Measurements from ENCODE around the gene PCDHA1. TPM values are rescaled to one million over a fixed set of nuclear protein-coding genes. Genes with fewer than 3 reads are reported as not detected.

Gene PCDHA1
- total RNA-seq, 6 donors from 2014 or later: 0.13 TPM; not detected in 5

- no peak for TF ChIP-seq POLR2A (IDR thresholded peaks at IDR 0.05)
- TF ChIP-seq EP300 (IDR thresholded peaks at IDR 0.05): peak in 1 of 4 donors; percentile 43
- peak in 1 of 2 donors; percentile 32 for TF ChIP-seq POLR2AphosphoS5 (IDR thresholded peaks at IDR 0.05)
- peak overlapping the region in 1 of 4 donors; percentile 49 for H3K27ac ChIP-seq
- WGBS, 2 donors: 32 to 53% methylated on average over 5 of the region's 5 CpGs
- H3K27me3 ChIP-seq: no peaks in the 10 kb centered on the region
- ATAC-seq (ENCODE audit: low FRiP score in 2 of 2) (peak; percentile 49 to 90), DNase-seq (peak in 1 of 2 donors; percentile 83)
- no peak overlapping the region for H3K4me3 ChIP-seq
- H3K4me1 ChIP-seq: peaks cover 0 to 10% (median 4%) of the 10 kb centered on the region in 4 donors
- H3K36me3 ChIP-seq: no peaks in the 10 kb centered on the region
- no peaks in the 10 kb centered on the region for H3K9me3 ChIP-seq
Measured at GRCh38 chr5:140988100-140988499, 202.2 kb downstream of the PCDHA1 start.

GRCh38 chr5:140988608-140989007 lies 202.7 kb downstream of the PCDHA1 start:
- no peak overlapping the region for H3K4me3 ChIP-seq
- no peak for TF ChIP-seq CTCF (IDR thresholded peaks at IDR 0.05)
- TF ChIP-seq EP300 (IDR thresholded peaks at IDR 0.05): no peak
- TF ChIP-seq POLR2A (IDR thresholded peaks at IDR 0.05): no peak
- no peak for TF ChIP-seq POLR2AphosphoS5 (IDR thresholded peaks at IDR 0.05)
- no peaks in the 10 kb centered on the region for H3K9me3 ChIP-seq
- 70 to 76% methylated on average over 5 of the region's 5 CpGs for WGBS, 2 donors
- H3K27me3 ChIP-seq: no peaks in the 10 kb centered on the region
- ATAC-seq (ENCODE audit: low FRiP score in 2 of 2) (no peak), DNase-seq (no peak)
- peaks cover 0 to 10% (median 4%) of the 10 kb centered on the region in 4 donors for H3K4me1 ChIP-seq
- no peaks in the 10 kb centered on the region for H3K36me3 ChIP-seq
- H3K27ac ChIP-seq: peak overlapping the region in 2 of 4 donors; percentile 13 to 20

- no peaks in the 10 kb centered on the region for H3K36me3 ChIP-seq
- DNase-seq: peak in 1 of 2 donors; percentile 30
- peak overlapping the region; percentile 13 to 57 (median 32) for H3K27ac ChIP-seq
- TF ChIP-seq POLR2A (IDR thresholded peaks at IDR 0.05) (no peak), EP300 (IDR thresholded peaks at IDR 0.05) (no peak), CTCF (IDR thresholded peaks at IDR 0.05) (no peak), POLR2AphosphoS5 (IDR thresholded peaks at IDR 0.05) (no peak)
- no peak overlapping the region for H3K4me3 ChIP-seq
- peak in 1 of 2 donors; percentile 23 for ATAC-seq (ENCODE audit: low FRiP score in 2 of 2)
- 54 to 55% methylated on average over 7 of the region's 7 CpGs for WGBS, 2 donors
- no peaks in the 10 kb centered on the region for H3K9me3 ChIP-seq
- no peaks in the 10 kb centered on the region for H3K27me3 ChIP-seq
- peaks cover 0 to 10% (median 4%) of the 10 kb centered on the region in 4 donors for H3K4me1 ChIP-seq
Measured at GRCh38 chr5:140989254-140990020, 203.5 kb downstream of the PCDHA1 start.

- Histone ChIP-seq H3K4me3 (no peak overlapping the region), H3K27me3 (no peaks in the 10 kb centered on the region), H3K4me1 (peaks cover 0 to 14% (median 6%) of the 10 kb centered on the region in 4 donors), H3K27ac (no peak overlapping the region), H3K9me3 (no peaks in the 10 kb centered on the region), H3K36me3 (no peaks in the 10 kb centered on the region)
- no peak for TF ChIP-seq POLR2A (IDR thresholded peaks at IDR 0.05)
- TF ChIP-seq CTCF (IDR thresholded peaks at IDR 0.05): no peak
- TF ChIP-seq EP300 (IDR thresholded peaks at IDR 0.05): no peak
- no peak for TF ChIP-seq POLR2AphosphoS5 (IDR thresholded peaks at IDR 0.05)
- DNase-seq: no peak
- no peak for ATAC-seq (ENCODE audit: low FRiP score in 2 of 2)
- WGBS, 2 donors: 52 to 79% methylated on average over 2 of the region's 2 CpGs
Measured at GRCh38 chr5:140992828-140993227, 206.9 kb downstream of the PCDHA1 start.

- Histone ChIP-seq H3K9me3 (no peaks in the 10 kb centered on the region), H3K4me1 (peaks cover 0 to 9% (median 4%) of the 10 kb centered on the region in 4 donors), H3K27ac (no peak overlapping the region), H3K36me3 (no peaks in the 10 kb centered on the region), H3K4me3 (no peak overlapping the region), H3K27me3 (no peaks in the 10 kb centered on the region)
- 64 to 77% methylated on average over 1 of the region's 1 CpG for WGBS, 2 donors
- DNase-seq (peak in 1 of 2 donors; percentile 38), ATAC-seq (ENCODE audit: low FRiP score in 2 of 2) (no peak)
- TF ChIP-seq CTCF (IDR thresholded peaks at IDR 0.05) (no peak), EP300 (IDR thresholded peaks at IDR 0.05) (no peak), POLR2A (IDR thresholded peaks at IDR 0.05) (no peak), POLR2AphosphoS5 (IDR thresholded peaks at IDR 0.05) (no peak)
Measured at GRCh38 chr5:140996060-140996459, 210.1 kb downstream of the PCDHA1 start.
